Hepatocyte (in vitro differentiated cells): ENCODE measurements around the gene NSMCE1.

Experiments used
- EZH2 ChIP-seq: fragments of 200-600 bp; sonication (generic); IDR thresholded peaks from 2 replicates; pipeline ENCODE4 v1.6.1; 2016; ENCODE audit warnings: antibody characterized with exemption, mild to moderate bottlenecking, borderline replicate concordance
- TF ChIP-seq, protein P1 (sequence below): fragments of 200-600 bp; sonication (generic); IDR thresholded peaks from 2 replicates; pipeline ENCODE4 v1.5.1; 2016; ENCODE audit warnings: antibody characterized with exemption, mild to moderate bottlenecking; ENCODE audit not compliant: poor library complexity

DNA sequence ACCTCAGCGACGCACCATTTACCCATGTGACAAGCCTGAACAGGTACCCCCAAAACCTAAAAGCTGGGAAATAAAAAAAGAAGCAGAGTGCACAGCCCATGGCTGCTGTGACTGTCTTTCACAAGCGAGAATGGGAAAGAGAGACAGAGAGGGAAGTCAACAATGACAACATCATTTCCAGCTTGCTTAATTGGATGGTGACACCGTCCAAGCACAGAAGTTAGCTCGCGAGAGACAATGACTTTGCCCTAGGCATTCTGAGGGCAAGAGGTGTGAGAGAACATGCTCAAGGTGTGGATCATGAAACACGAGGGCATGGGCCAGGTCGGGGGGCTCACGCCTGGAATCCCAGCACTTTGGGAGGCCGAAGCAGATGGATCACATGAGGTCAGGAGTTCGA lies 19.3 kb upstream of the NSMCE1 start:
- TF ChIP-seq, protein P1, sequence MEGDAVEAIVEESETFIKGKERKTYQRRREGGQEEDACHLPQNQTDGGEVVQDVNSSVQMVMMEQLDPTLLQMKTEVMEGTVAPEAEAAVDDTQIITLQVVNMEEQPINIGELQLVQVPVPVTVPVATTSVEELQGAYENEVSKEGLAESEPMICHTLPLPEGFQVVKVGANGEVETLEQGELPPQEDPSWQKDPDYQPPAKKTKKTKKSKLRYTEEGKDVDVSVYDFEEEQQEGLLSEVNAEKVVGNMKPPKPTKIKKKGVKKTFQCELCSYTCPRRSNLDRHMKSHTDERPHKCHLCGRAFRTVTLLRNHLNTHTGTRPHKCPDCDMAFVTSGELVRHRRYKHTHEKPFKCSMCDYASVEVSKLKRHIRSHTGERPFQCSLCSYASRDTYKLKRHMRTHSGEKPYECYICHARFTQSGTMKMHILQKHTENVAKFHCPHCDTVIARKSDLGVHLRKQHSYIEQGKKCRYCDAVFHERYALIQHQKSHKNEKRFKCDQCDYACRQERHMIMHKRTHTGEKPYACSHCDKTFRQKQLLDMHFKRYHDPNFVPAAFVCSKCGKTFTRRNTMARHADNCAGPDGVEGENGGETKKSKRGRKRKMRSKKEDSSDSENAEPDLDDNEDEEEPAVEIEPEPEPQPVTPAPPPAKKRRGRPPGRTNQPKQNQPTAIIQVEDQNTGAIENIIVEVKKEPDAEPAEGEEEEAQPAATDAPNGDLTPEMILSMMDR, result no peak
- no peak for TF ChIP-seq EZH2
